Kidney epithelial cell (primary cell): Measurements from ENCODE around the gene SLC6A9. TPM values are rescaled to one million over a fixed set of nuclear protein-coding genes. Genes with fewer than 3 reads are reported as not detected.

Source experiments
- DNase-seq: peaks from one replicate; pipeline ENCODE4 v3.0.0-alpha.2; 2010; ENCODE audit warnings: low read depth
- H3K27me3 ChIP-seq: 2 replicates; pipeline ENCODE4 v1.6.0; 2011; ENCODE audit warnings: low read length; ENCODE audit not compliant: control insufficient read depth, insufficient read depth
- H3K36me3 ChIP-seq: 2 replicates; pipeline ENCODE4 v1.5.1; 2011; ENCODE audit warnings: low read length; ENCODE audit not compliant: control insufficient read depth, insufficient read depth
- H3K4me3 ChIP-seq: 2 replicates; pipeline ENCODE4 v1.5.1; 2011; ENCODE audit warnings: low read depth, mild to moderate bottlenecking, control low read depth, low read length
- CTCF ChIP-seq: IDR thresholded peaks from 2 replicates; pipeline ENCODE4 v1.5.1; 2011; ENCODE audit warnings: mild to moderate bottlenecking, moderate library complexity, low read length, control low read depth, inconsistent platforms; ENCODE audit not compliant: insufficient read depth, poor library complexity, severe bottlenecking
- total RNA-seq: library from RNA; depleted of rRNA; stranded (reverse); fragments of >200 nt; gene quantifications from 2 replicates; pipeline ENCODE4 v1.2.3, GENCODE V29; 2015

The SLC6A9 gene
- total RNA-seq, 1 donor from 2014 or later: 22.4 TPM

GRCh38 chr1:43954036-43954435 lies 77.2 kb downstream of the SLC6A9 start:
- peaks cover 2% of the 10 kb centered on the region for H3K36me3 ChIP-seq
- no peak for TF ChIP-seq CTCF

GRCh38 chr1:43953361-43953760 lies 77.9 kb downstream of the SLC6A9 start:
- Histone ChIP-seq H3K4me3 (no peak overlapping the region), H3K27me3 (no peaks in the 10 kb centered on the region), H3K36me3 (peaks cover 2% of the 10 kb centered on the region)
- TF ChIP-seq CTCF: no peak
- no peak for DNase-seq

More at GRCh38 chr1:43954036-43954435, 77.2 kb downstream of the SLC6A9 start:
- no peak for DNase-seq
- no peak overlapping the region for H3K4me3 ChIP-seq
- no peaks in the 10 kb centered on the region for H3K27me3 ChIP-seq

- DNase-seq: no peak
- Histone ChIP-seq H3K4me3 (no peak overlapping the region), H3K36me3 (peaks cover 2% of the 10 kb centered on the region), H3K27me3 (no peaks in the 10 kb centered on the region)
- no peak for TF ChIP-seq CTCF
Measured at GRCh38 chr1:43952731-43953346, 78.4 kb downstream of the SLC6A9 start.

GRCh38 chr1:43951021-43951985 lies 80.0 kb downstream of the SLC6A9 start:
- TF ChIP-seq CTCF: no peak
- no peak for DNase-seq
- Histone ChIP-seq H3K27me3 (no peaks in the 10 kb centered on the region), H3K4me3 (no peak overlapping the region), H3K36me3 (no peaks in the 10 kb centered on the region)

GRCh38 chr1:43949678-43950077 lies 81.6 kb downstream of the SLC6A9 start:
- Histone ChIP-seq H3K27me3 (no peaks in the 10 kb centered on the region), H3K36me3 (no peaks in the 10 kb centered on the region), H3K4me3 (no peak overlapping the region)
- DNase-seq: no peak
- no peak for TF ChIP-seq CTCF
